ENCODE data around the gene GRM4.

GRM4 gene

GRCh38 chr6:34073540-34073939 is 72.3 kb downstream of the GRM4 start:
- Histone ChIP-seq H3K4me1 (ENCODE audit: control insufficient read depth in 1 of 2, insufficient read depth in 2 of 2, low read length in 2 of 2) (no peaks in the 10 kb centered on the region), H3K4me3 (ENCODE audit: low read depth in 1 of 2, low read length in 2 of 2) (no peak overlapping the region), H3K27ac (ENCODE audit: low read depth, low read length) (no peak overlapping the region), H3K9ac (ENCODE audit: low read depth in 1 of 2, low read length in 2 of 2) (no peak overlapping the region), H3K9me3 (ENCODE audit: control insufficient read depth in 1 of 2, low read length in 2 of 2) (no peaks in the 10 kb centered on the region), H3K36me3 (ENCODE audit: control insufficient read depth in 1 of 2, insufficient read depth in 2 of 2, low read length in 2 of 2) (no peaks in the 10 kb centered on the region), H3K27me3 (ENCODE audit: control insufficient read depth in 1 of 2, insufficient read depth in 2 of 2, low read length in 2 of 2) (peaks cover 0 to 7% of the 10 kb centered on the region in 2 donors)

GRCh38 chr6:34072727-34073126 is 73.2 kb downstream of the GRM4 start:
- Histone ChIP-seq H3K4me3 (ENCODE audit: low read depth in 1 of 2, low read length in 2 of 2) (no peak overlapping the region), H3K9ac (ENCODE audit: low read depth in 1 of 2, low read length in 2 of 2) (no peak overlapping the region), H3K27ac (ENCODE audit: low read depth, low read length) (no peak overlapping the region)

GRCh38 chr6:34071884-34072379 is 74.0 kb downstream of the GRM4 start:
- no peaks in the 10 kb centered on the region for H3K4me1 ChIP-seq (ENCODE audit: control insufficient read depth in 1 of 2, insufficient read depth in 2 of 2, low read length in 2 of 2)
- H3K9me3 ChIP-seq (ENCODE audit: control insufficient read depth in 1 of 2, low read length in 2 of 2) = no peaks in the 10 kb centered on the region
- peaks cover 0 to 7% of the 10 kb centered on the region in 2 donors for H3K27me3 ChIP-seq (ENCODE audit: control insufficient read depth in 1 of 2, insufficient read depth in 2 of 2, low read length in 2 of 2)
- H3K27ac ChIP-seq (ENCODE audit: low read depth, low read length) = no peak overlapping the region
- H3K9ac ChIP-seq (ENCODE audit: low read depth in 1 of 2, low read length in 2 of 2) = no peak overlapping the region
- no peaks in the 10 kb centered on the region for H3K36me3 ChIP-seq (ENCODE audit: control insufficient read depth in 1 of 2, insufficient read depth in 2 of 2, low read length in 2 of 2)
- H3K4me3 ChIP-seq (ENCODE audit: low read depth in 1 of 2, low read length in 2 of 2) = no peak overlapping the region

More at GRCh38 chr6:34072727-34073126, 73.2 kb downstream of the GRM4 start:
- Histone ChIP-seq H3K36me3 (ENCODE audit: control insufficient read depth in 1 of 2, insufficient read depth in 2 of 2, low read length in 2 of 2) (no peaks in the 10 kb centered on the region), H3K4me1 (ENCODE audit: control insufficient read depth in 1 of 2, insufficient read depth in 2 of 2, low read length in 2 of 2) (no peaks in the 10 kb centered on the region), H3K9me3 (ENCODE audit: control insufficient read depth in 1 of 2, low read length in 2 of 2) (no peaks in the 10 kb centered on the region), H3K27me3 (ENCODE audit: control insufficient read depth in 1 of 2, insufficient read depth in 2 of 2, low read length in 2 of 2) (peaks cover 0 to 7% of the 10 kb centered on the region in 2 donors)

GRCh38 chr6:34071136-34071883 is 74.6 kb downstream of the GRM4 start:
- Histone ChIP-seq H3K27ac (ENCODE audit: low read depth, low read length) (no peak overlapping the region), H3K27me3 (ENCODE audit: control insufficient read depth in 1 of 2, insufficient read depth in 2 of 2, low read length in 2 of 2) (peaks cover 0 to 7% of the 10 kb centered on the region in 2 donors), H3K9ac (ENCODE audit: low read depth in 1 of 2, low read length in 2 of 2) (no peak overlapping the region)

GRCh38 chr6:34070315-34071135 is 75.4 kb downstream of the GRM4 start:
- Histone ChIP-seq H3K9ac (ENCODE audit: low read depth in 1 of 2, low read length in 2 of 2) (no peak overlapping the region), H3K27me3 (ENCODE audit: control insufficient read depth in 1 of 2, insufficient read depth in 2 of 2, low read length in 2 of 2) (peaks cover 6 to 13% of the 10 kb centered on the region in 2 donors), H3K4me1 (ENCODE audit: control insufficient read depth in 1 of 2, insufficient read depth in 2 of 2, low read length in 2 of 2) (no peaks in the 10 kb centered on the region), H3K9me3 (ENCODE audit: control insufficient read depth in 1 of 2, low read length in 2 of 2) (no peaks in the 10 kb centered on the region), H3K4me3 (ENCODE audit: low read depth in 1 of 2, low read length in 2 of 2) (no peak overlapping the region), H3K36me3 (ENCODE audit: control insufficient read depth in 1 of 2, insufficient read depth in 2 of 2, low read length in 2 of 2) (no peaks in the 10 kb centered on the region), H3K27ac (ENCODE audit: low read depth, low read length) (no peak overlapping the region)

More at GRCh38 chr6:34071136-34071883, 74.6 kb downstream of the GRM4 start:
- Histone ChIP-seq H3K9me3 (ENCODE audit: control insufficient read depth in 1 of 2, low read length in 2 of 2) (no peaks in the 10 kb centered on the region), H3K4me3 (ENCODE audit: low read depth in 1 of 2, low read length in 2 of 2) (no peak overlapping the region), H3K4me1 (ENCODE audit: control insufficient read depth in 1 of 2, insufficient read depth in 2 of 2, low read length in 2 of 2) (no peaks in the 10 kb centered on the region), H3K36me3 (ENCODE audit: control insufficient read depth in 1 of 2, insufficient read depth in 2 of 2, low read length in 2 of 2) (no peaks in the 10 kb centered on the region)

- no peaks in the 10 kb centered on the region for H3K9me3 ChIP-seq (ENCODE audit: control insufficient read depth in 1 of 2, low read length in 2 of 2)
- H3K4me3 ChIP-seq (ENCODE audit: low read depth in 1 of 2, low read length in 2 of 2) = no peak overlapping the region
- peaks cover 10 to 17% of the 10 kb centered on the region in 2 donors for H3K27me3 ChIP-seq (ENCODE audit: control insufficient read depth in 1 of 2, insufficient read depth in 2 of 2, low read length in 2 of 2)
Observed at GRCh38 chr6:34068462-34069044, 77.3 kb downstream of the GRM4 start.

GRCh38 chr6:34067814-34068213 is 78.1 kb downstream of the GRM4 start:
- H3K9me3 ChIP-seq (ENCODE audit: control insufficient read depth in 1 of 2, low read length in 2 of 2) = no peaks in the 10 kb centered on the region
- no peak overlapping the region for H3K9ac ChIP-seq (ENCODE audit: low read depth in 1 of 2, low read length in 2 of 2)
- H3K4me3 ChIP-seq (ENCODE audit: low read depth in 1 of 2, low read length in 2 of 2) = no peak overlapping the region
- no peak overlapping the region for H3K27ac ChIP-seq (ENCODE audit: low read depth, low read length)
- no peaks in the 10 kb centered on the region for H3K36me3 ChIP-seq (ENCODE audit: control insufficient read depth in 1 of 2, insufficient read depth in 2 of 2, low read length in 2 of 2)
- peaks cover 16 to 20% of the 10 kb centered on the region in 2 donors for H3K27me3 ChIP-seq (ENCODE audit: control insufficient read depth in 1 of 2, insufficient read depth in 2 of 2, low read length in 2 of 2)
- no peaks in the 10 kb centered on the region for H3K4me1 ChIP-seq (ENCODE audit: control insufficient read depth in 1 of 2, insufficient read depth in 2 of 2, low read length in 2 of 2)

More at GRCh38 chr6:34068462-34069044, 77.3 kb downstream of the GRM4 start:
- Histone ChIP-seq H3K36me3 (ENCODE audit: control insufficient read depth in 1 of 2, insufficient read depth in 2 of 2, low read length in 2 of 2) (no peaks in the 10 kb centered on the region), H3K4me1 (ENCODE audit: control insufficient read depth in 1 of 2, insufficient read depth in 2 of 2, low read length in 2 of 2) (no peaks in the 10 kb centered on the region), H3K27ac (ENCODE audit: low read depth, low read length) (no peak overlapping the region), H3K9ac (ENCODE audit: low read depth in 1 of 2, low read length in 2 of 2) (no peak overlapping the region)

- no peaks in the 10 kb centered on the region for H3K4me1 ChIP-seq (ENCODE audit: control insufficient read depth in 1 of 2, insufficient read depth in 2 of 2, low read length in 2 of 2)
- H3K27ac ChIP-seq (ENCODE audit: low read depth, low read length) = no peak overlapping the region
- H3K9me3 ChIP-seq (ENCODE audit: control insufficient read depth in 1 of 2, low read length in 2 of 2) = no peaks in the 10 kb centered on the region
- no peak overlapping the region for H3K4me3 ChIP-seq (ENCODE audit: low read depth in 1 of 2, low read length in 2 of 2)
- peaks cover 16 to 22% of the 10 kb centered on the region in 2 donors for H3K27me3 ChIP-seq (ENCODE audit: control insufficient read depth in 1 of 2, insufficient read depth in 2 of 2, low read length in 2 of 2)
- no peaks in the 10 kb centered on the region for H3K36me3 ChIP-seq (ENCODE audit: control insufficient read depth in 1 of 2, insufficient read depth in 2 of 2, low read length in 2 of 2)
- H3K9ac ChIP-seq (ENCODE audit: low read depth in 1 of 2, low read length in 2 of 2) = no peak overlapping the region
Observed at GRCh38 chr6:34066772-34067770, 78.8 kb downstream of the GRM4 start.

GRCh38 chr6:34066218-34066571 is 79.7 kb downstream of the GRM4 start:
- H3K9ac ChIP-seq (ENCODE audit: low read depth in 1 of 2, low read length in 2 of 2) = no peak overlapping the region
- H3K27me3 ChIP-seq (ENCODE audit: control insufficient read depth in 1 of 2, insufficient read depth in 2 of 2, low read length in 2 of 2) = peaks cover 16 to 17% of the 10 kb centered on the region in 2 donors
- H3K36me3 ChIP-seq (ENCODE audit: control insufficient read depth in 1 of 2, insufficient read depth in 2 of 2, low read length in 2 of 2) = no peaks in the 10 kb centered on the region
- H3K4me1 ChIP-seq (ENCODE audit: control insufficient read depth in 1 of 2, insufficient read depth in 2 of 2, low read length in 2 of 2) = no peaks in the 10 kb centered on the region
- no peaks in the 10 kb centered on the region for H3K9me3 ChIP-seq (ENCODE audit: control insufficient read depth in 1 of 2, low read length in 2 of 2)
- H3K4me3 ChIP-seq (ENCODE audit: low read depth in 1 of 2, low read length in 2 of 2) = no peak overlapping the region
- H3K27ac ChIP-seq (ENCODE audit: low read depth, low read length) = no peak overlapping the region
